IPS-18a (cell line): ENCODE results near the gene TBATA.

Experiments used
- H3K27ac ChIP-seq: one replicate; pipeline ENCODE4 v1.5.1; 2013; ENCODE audit warnings: low read length
- H3K27me3 ChIP-seq: one replicate; pipeline ENCODE4 v1.6.1; 2013; ENCODE audit warnings: mild to moderate bottlenecking, low read length; ENCODE audit not compliant: control insufficient read depth, insufficient read depth
- H3K36me3 ChIP-seq: one replicate; pipeline ENCODE4 v1.6.1; 2013; ENCODE audit warnings: low read depth, low read length; ENCODE audit not compliant: control insufficient read depth
- H3K4me1 ChIP-seq: one replicate; pipeline ENCODE4 v1.6.1; 2013; ENCODE audit warnings: low read depth, low read length; ENCODE audit not compliant: control insufficient read depth
- H3K4me3 ChIP-seq: one replicate; pipeline ENCODE4 v1.5.1; 2013; ENCODE audit warnings: low read length
- H3K9ac ChIP-seq: one replicate; pipeline ENCODE4 v1.6.1; 2013; ENCODE audit warnings: mild to moderate bottlenecking, low read length, moderate library complexity
- H3K9me3 ChIP-seq: one replicate; pipeline ENCODE4 v1.6.1; 2013; ENCODE audit warnings: low read depth, low read length; ENCODE audit not compliant: control insufficient read depth

TBATA gene

DNA sequence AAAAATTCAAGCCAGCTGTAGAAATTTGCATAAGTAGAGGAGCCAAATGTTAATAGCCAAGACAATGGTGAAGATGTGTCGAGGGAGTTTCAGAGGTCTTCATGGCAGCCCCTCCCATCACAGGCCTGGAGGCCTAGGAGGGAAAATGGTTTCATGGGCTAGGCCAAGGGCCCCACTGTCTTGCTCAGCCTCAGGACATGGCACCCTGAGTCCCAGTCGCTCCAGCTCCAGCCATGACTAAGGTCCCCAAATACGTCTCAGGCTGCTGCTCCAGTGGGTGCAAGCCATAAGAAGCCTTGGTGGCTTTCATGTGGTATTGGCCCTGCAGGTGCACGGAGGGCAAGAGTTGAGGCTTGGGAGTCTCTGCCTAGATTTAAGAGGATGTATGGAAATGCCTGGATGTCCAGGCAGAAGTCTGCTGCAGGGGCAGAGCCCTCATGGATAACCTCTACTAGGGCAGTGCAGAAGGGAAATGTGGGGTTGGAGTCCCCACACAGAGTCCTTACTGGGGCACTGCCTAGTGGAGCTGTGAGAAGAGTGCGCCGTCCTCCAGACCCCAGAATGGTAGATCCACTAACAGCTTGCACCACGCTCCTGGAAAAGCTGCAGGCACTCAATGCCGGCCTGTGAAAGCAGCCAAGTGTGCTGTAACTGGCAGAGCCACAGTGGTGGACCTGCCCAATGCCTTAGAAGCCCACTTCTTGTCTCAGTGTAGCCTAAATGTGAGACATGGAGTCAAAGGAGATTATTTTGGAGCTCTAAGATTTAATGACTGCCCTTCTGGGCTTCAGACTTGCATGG, 19.2 kb downstream of the TBATA start:
- Histone ChIP-seq H3K4me3 (no peak overlapping the region), H3K4me1 (peaks cover 7% of the 10 kb centered on the region), H3K9ac (no peak overlapping the region), H3K36me3 (no peaks in the 10 kb centered on the region), H3K27ac (no peak overlapping the region), H3K9me3 (peaks cover 5% of the 10 kb centered on the region), H3K27me3 (no peaks in the 10 kb centered on the region)

DNA sequence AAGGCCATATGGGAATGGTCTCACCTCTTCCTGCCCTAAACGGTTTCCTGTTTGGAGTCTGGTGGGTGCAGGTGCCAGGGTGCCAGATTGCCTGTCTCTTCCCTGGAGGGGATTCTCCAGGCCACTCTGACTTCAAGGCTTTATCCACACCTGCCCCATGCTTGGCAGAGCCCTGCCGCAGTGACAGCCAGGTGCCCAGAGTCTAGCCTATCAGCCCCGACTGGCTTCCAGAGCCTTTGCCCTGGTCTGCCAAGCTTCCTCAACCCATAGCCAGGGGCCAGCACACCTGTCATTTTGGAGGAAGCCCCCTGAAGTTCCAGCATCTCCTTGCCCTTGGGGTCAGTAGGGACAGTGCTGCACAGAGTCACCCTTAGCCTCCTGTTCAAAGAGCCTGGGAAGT, 21.6 kb downstream of the TBATA start:
- no peaks in the 10 kb centered on the region for H3K36me3 ChIP-seq
- H3K4me1 ChIP-seq, result peaks cover 9% of the 10 kb centered on the region
- H3K4me3 ChIP-seq, result no peak overlapping the region
- no peaks in the 10 kb centered on the region for H3K27me3 ChIP-seq
- no peak overlapping the region for H3K27ac ChIP-seq
- no peak overlapping the region for H3K9ac ChIP-seq
- peaks cover 5% of the 10 kb centered on the region for H3K9me3 ChIP-seq

DNA sequence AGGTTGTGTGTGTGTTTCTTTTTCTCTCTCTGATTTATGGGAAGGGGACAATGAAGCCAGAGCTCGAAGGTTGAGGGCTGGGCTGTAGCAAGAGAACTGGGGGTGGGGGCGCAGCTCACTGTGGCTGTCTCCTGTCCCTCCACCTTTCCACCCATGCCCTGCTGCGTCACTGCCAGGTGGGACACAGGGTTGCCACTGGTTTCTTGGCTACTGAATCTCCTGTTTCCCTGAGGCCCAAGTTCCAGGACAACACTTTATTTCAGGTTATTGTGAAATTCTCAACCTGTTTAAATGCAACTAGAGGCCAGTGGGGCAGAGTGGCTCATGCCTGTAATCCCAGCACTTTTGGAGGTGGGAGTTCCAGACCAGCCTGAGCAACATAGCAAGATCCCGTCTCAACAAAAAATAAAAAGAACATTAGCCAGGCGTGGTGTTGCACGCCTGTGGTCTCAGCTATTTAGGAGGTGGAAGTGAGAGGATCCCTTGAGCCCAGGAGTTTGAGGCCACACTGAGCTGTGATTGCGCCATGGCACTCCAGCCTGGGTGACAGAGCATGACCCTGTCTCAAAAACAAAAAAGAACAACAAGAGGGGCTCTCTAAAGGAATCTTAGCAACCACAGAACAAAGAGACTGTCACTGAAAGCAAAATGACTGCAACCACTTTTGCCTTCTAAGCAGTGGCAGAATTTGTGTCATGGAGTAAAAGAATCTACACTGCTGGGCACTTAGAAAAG, 22.6 kb downstream of the TBATA start:
- Histone ChIP-seq H3K4me1 (peaks cover 9% of the 10 kb centered on the region), H3K36me3 (no peaks in the 10 kb centered on the region)

DNA sequence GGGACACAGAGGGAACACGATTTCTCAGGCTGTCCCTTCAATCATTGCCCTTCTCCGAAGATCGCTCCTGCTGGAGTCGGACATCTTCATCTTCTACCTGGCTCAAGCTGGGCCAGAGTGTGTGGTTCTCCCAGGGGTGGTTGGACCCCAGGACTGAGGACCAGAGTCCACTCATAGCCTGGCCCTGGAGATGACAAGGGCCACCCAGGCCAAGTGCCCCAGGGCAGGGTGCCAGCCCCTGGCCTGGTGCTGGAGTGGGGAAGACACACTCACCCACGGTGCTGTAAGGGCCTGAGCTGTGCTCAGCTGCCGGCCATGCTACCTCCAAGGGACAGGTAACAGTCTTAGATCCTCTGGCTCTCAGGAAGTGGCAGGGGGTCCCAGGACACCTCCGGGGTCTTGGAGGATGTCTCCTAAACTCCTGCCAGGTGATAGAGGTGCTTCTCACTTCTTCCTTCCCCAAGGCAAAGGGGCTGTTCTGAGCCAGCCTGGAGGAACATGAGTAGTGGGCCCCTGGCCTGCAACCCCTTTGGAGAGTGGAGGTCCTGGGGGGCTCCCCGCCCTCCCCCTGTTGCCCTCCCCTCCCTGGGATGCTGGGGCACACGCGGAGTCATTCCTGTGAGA, 23.3 kb downstream of the TBATA start:
- Histone ChIP-seq H3K36me3 (no peaks in the 10 kb centered on the region), H3K27ac (no peak overlapping the region), H3K9me3 (peaks cover 5% of the 10 kb centered on the region), H3K4me1 (peaks cover 9% of the 10 kb centered on the region), H3K27me3 (no peaks in the 10 kb centered on the region), H3K4me3 (no peak overlapping the region), H3K9ac (no peak overlapping the region)

More for the DNA sequence above, 22.6 kb downstream of the TBATA start:
- H3K4me3 ChIP-seq, result no peak overlapping the region
- H3K9ac ChIP-seq, result no peak overlapping the region
- peaks cover 5% of the 10 kb centered on the region for H3K9me3 ChIP-seq
- H3K27me3 ChIP-seq, result no peaks in the 10 kb centered on the region
- no peak overlapping the region for H3K27ac ChIP-seq

DNA sequence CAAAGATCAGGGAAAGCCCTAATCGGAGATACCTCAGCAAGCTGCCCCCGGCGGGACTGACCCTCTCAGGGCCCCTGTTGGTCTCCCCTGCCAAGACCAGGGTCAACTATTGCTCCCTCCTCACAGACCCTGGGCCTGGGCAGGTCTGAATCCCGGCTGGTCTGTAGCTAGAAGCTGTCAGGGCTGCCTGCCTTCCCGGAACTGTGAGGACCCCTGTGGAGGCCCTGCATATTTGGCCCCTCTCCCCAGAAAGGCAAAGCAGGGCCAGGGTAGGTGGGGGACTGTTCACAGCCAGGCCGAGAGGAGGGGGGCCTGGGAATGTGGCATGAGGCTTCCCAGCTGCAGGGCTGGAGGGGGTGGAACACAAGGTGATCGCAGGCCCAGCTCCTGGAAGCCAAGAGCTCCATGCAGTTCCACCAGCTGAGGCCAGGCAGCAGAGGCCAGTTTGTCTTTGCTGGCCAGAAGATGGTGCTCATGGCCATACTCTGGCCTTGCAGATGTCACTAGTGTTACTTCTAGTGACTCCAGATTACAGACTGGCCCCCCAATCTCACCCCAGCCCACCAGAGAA, 24.1 kb downstream of the TBATA start:
- no peak overlapping the region for H3K9ac ChIP-seq

DNA sequence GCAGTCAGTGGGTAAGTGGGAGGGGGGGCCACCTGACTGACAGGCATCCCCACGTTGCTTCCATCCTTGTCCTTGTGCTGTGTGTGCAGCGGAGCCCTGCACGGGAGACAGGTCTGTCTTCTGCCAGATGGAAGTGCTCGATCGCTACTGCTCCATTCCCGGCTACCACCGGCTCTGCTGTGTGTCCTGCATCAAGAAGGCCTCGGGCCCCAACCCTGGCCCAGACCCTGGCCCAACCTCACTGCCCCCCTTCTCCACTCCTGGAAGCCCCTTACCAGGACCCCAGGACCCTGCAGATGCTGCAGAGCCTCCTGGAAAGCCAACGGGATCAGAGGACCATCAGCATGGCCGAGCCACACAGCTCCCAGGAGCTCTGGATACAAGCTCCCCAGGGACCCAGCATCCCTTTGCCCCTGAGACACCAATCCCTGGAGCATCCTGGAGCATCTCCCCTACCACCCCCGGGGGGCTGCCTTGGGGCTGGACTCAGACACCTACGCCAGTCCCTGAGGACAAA, 24.8 kb downstream of the TBATA start:
- H3K4me3 ChIP-seq, result no peak overlapping the region
- no peaks in the 10 kb centered on the region for H3K36me3 ChIP-seq
- H3K9me3 ChIP-seq, result no peaks in the 10 kb centered on the region
- H3K27ac ChIP-seq, result no peak overlapping the region
- H3K27me3 ChIP-seq, result no peaks in the 10 kb centered on the region
- peaks cover 9% of the 10 kb centered on the region for H3K4me1 ChIP-seq
- H3K9ac ChIP-seq, result no peak overlapping the region

More for the DNA sequence above, 24.1 kb downstream of the TBATA start:
- Histone ChIP-seq H3K36me3 (no peaks in the 10 kb centered on the region), H3K27ac (no peak overlapping the region), H3K4me1 (peaks cover 9% of the 10 kb centered on the region), H3K27me3 (no peaks in the 10 kb centered on the region), H3K9me3 (peaks cover 5% of the 10 kb centered on the region), H3K4me3 (no peak overlapping the region)

DNA sequence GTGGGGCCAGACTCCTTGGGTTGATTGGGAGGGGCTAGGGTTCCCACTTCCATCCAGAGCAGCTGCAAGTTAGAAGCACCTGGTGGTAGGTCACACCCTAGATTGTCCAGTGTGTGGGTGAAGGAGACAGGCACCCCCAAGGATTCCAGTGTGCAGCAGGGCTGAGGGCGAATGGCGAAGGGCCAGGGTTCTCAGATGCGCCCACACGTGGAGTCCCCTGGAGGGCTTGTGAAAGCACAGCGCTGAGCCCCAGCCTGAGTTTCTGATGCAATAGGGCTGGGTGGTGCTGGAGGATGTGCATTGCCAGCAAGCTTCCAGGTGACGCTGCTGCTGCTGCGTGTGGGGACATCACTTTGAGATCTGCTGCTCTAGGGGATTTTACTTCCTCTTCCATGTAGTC, 25.4 kb downstream of the TBATA start:
- Histone ChIP-seq H3K9me3 (no peaks in the 10 kb centered on the region), H3K27me3 (no peaks in the 10 kb centered on the region), H3K4me3 (no peak overlapping the region), H3K4me1 (peaks cover 9% of the 10 kb centered on the region), H3K36me3 (no peaks in the 10 kb centered on the region), H3K27ac (no peak overlapping the region), H3K9ac (no peak overlapping the region)

DNA sequence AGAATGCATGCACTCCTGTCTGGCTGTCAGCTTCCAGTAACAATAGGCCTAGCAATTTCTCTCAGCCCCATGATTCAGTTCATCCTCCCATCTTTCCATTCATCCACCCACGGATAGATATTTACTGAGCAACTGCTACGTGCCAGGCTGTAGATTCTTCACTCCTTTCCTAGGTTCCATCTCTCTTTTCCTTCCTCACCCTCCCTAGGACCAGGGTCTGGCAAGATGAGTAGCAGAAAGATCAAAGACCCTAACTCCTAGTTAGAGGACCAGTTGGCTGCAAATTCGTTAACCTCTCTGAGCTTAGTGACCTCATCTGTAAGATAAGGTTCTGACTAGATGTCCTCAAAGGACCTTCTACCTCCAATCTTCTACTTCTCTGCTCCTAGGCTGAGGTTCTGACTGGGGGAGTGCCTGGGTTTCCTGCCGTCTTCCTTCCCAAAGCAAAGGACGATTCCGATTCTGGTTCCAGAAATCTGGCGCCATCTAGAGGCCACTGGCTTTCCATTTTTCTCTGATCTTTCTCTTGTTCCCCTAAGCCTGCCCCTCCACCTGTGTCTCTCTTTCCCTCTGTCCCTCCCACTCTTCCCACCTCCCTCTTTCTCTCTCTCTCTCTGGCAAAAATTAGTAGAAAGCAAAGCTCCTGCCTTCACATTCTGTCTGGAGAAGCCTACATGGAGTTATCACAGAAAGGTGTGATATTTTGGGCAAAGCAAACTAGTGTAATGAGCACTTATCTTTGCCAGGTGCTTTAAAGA, 26.2 kb downstream of the TBATA start:
- H3K27ac ChIP-seq, result no peak overlapping the region
- peaks cover 9% of the 10 kb centered on the region for H3K4me1 ChIP-seq
- no peaks in the 10 kb centered on the region for H3K27me3 ChIP-seq
- H3K9ac ChIP-seq, result no peak overlapping the region
- no peaks in the 10 kb centered on the region for H3K36me3 ChIP-seq
- H3K4me3 ChIP-seq, result no peak overlapping the region
- H3K9me3 ChIP-seq, result no peaks in the 10 kb centered on the region

DNA sequence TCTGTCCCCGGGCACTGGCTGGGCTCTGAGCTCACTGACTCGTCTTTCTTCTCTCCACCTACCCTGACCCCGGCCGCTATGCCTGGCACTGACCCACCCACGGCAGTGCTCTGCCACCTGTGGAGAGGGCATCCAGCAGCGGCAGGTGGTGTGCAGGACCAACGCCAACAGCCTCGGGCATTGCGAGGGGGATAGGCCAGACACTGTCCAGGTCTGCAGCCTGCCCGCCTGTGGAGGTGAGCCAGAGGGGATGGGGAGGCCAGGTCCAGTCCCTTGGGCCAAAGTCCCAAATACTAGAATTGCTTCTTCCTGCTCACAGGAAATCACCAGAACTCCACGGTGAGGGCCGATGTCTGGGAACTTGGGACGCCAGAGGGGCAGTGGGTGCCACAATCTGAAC, 27.3 kb downstream of the TBATA start:
- Histone ChIP-seq H3K9ac (no peak overlapping the region), H3K4me1 (peaks cover 9% of the 10 kb centered on the region), H3K27ac (no peak overlapping the region), H3K9me3 (no peaks in the 10 kb centered on the region), H3K4me3 (no peak overlapping the region), H3K27me3 (no peaks in the 10 kb centered on the region), H3K36me3 (no peaks in the 10 kb centered on the region)

DNA sequence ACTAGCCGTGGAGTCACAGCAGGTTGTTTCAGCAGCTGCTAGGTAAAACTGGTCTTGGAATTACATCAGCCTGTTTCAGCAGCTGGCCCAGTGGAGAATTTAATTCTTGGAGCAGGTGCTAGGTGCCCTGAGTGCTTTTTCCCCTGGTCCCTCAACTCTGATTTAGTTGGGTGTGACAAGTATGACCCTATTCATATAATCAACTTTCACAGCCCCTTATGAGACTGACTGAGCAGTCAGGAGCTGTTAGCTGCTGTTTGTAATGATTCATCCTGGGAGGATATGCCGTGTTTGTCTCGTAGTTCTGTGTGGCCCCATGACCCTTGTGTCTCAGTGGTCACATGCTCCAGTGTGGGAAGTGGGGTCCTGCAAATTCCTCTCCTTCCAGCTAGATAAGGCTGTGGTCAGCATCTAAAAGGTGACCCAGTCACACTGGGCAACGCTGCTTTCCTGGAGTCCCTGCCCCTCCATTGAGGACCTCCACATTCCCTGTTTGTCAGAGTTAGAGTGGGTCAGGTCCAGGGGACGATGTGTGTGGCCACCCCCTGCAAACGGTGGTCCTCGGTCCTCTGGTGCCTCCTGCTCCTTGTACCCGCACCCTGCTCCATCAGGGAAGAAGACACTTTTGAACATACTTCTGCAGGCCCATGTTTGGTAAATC, 28.3 kb downstream of the TBATA start:
- no peak overlapping the region for H3K4me3 ChIP-seq
- no peak overlapping the region for H3K27ac ChIP-seq
- no peaks in the 10 kb centered on the region for H3K27me3 ChIP-seq
- H3K9ac ChIP-seq, result no peak overlapping the region
- no peaks in the 10 kb centered on the region for H3K9me3 ChIP-seq
- H3K4me1 ChIP-seq, result peaks cover 9% of the 10 kb centered on the region
- H3K36me3 ChIP-seq, result no peaks in the 10 kb centered on the region
